ENCODE data around the gene SMC4.

DNA sequence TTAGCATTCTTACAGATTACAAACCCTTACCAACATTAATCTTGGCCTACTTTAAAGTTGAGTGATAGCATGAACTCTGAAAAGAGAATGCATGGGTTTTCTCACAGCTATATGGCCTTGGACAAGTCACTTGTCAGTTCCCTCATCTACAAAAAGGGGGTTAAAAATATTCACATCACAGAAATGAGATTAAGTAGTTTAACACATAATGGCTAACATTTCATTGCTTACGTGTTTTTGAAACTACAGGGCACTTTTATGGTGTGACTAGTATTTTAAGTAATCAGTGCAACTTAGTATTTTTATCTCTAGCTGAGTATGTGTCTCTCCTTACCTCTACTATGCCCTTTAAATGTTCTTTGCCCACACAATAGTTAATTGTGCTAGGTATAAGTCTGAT is 36.3 kb downstream of the SMC4 start:
- no peak for TF ChIP-seq CTCF (IDR thresholded peaks at IDR 0.05)
- TF ChIP-seq POLR2A (IDR thresholded peaks at IDR 0.05): no peak

Data from adrenal gland (tissue), 5 donors.